Left cardiac atrium (tissue), 4 donors: ENCODE measurements around the gene IQCK. TPM values are rescaled to one million over a fixed set of nuclear protein-coding genes. Genes with fewer than 3 reads are reported as not detected.
A peak's percentile ranks its signal among the peaks of the same experiment; 100 is the strongest.
"Not testable (repeated sequence)": the region's sequence is repeated elsewhere in the genome, so short reads cannot be mapped to it uniquely, and the experiment has no call there.

Experiments
- ATAC-seq, 2 donors: fragments of 200-7000 bp; cut with Tn5 transposase; one replicate each; pipeline ENCODE4 v1.9.1; 2020; ENCODE audit warnings: mild to moderate bottlenecking in 2 of 2, moderate library complexity in 2 of 2
- DNase-seq: peaks from one replicate; pipeline ENCODE4 v3.0.0-alpha.2; 2020
- intact Hi-C, 2 donors: fragments of 100-400 bp; cut with DNase I; formaldehyde crosslinking; loops; one replicate each; pipeline versions ENCODE4 v1.14.1 to v1.15.1; 2022 to 2023
- total RNA-seq, 2 donors: library from RNA; stranded (reverse); fragmentation: NEBNext Ultra II Directional; extraction: Animal tissue kit (Norgen Biotek cat#: 25700); gene quantifications; one replicate each; pipeline ENCODE4 v1.2.1, GENCODE V29; 2021
- donor health status: DM: no; HTN: yes; CAD: no.
- donor health status: DM: no; HTN: yes; CAD: no; lungs with severe emphysema.
- donor health status: DM: yes; HTN: yes; CAD: no.
- donor health status: Dilated cardiomyopathy.

The IQCK gene
- total RNA-seq, 2 donors from 2014 or later, result 4.3 to 6.6 TPM

DNA sequence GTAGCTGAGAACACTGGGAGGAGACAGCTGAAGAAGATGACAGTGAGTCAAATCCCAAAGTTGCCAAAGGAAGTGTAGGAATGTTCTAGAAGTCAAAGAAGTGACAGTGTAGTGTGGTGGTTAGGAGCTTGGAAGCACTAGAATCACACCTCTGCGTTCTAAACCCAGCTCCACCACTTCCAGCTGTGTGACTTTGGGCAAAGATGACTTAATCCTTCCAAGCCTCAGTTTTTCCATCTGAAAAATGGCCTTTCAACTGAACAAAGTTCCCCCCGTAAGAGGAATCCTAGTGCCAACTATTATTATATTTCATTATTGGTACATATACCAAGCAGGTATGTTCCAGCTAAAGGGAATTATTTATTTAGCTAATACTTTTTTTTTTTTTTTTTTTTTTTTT is 56.0 kb downstream of the IQCK start:
- intact Hi-C loops, result no loop called here
- DNase-seq, result no peak
- ATAC-seq, result no peak

DNA sequence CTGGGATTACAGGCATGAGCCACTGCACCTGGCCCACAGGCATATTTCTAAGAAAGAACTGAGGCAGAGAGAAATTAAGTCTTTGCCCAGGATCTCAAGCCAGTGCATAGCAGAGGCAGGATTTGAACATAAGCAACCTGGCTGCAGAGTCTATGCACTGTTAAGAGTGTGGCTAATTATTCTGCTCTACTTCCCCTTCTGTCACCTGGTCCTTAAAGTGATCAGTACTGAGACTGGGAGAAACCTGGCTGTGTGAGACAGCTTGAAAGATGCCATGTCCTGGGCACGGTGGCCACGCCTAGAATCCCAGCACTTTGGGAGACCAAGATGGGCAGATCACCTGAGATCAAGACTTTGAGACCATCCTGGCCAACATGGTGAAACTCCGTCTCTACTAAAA is 58.1 kb downstream of the IQCK start:
- no peak for DNase-seq
- intact Hi-C loops, result no loop called here
- no peak for ATAC-seq

- ATAC-seq (no peak), DNase-seq (no peak)
- intact Hi-C loops, result no loop called here
Measured at GRCh38 chr16:19776565-19776964, 58.5 kb downstream of the IQCK start.

- DNase-seq (no peak), ATAC-seq (no peak)
- intact Hi-C loops, result no loop called here
Measured at GRCh38 chr16:19780321-19780720, 62.2 kb downstream of the IQCK start.

GRCh38 chr16:19781226-19781625 is 63.2 kb downstream of the IQCK start:
- intact Hi-C loops, result no loop called here
- DNase-seq (no peak), ATAC-seq (no peak)

DNA sequence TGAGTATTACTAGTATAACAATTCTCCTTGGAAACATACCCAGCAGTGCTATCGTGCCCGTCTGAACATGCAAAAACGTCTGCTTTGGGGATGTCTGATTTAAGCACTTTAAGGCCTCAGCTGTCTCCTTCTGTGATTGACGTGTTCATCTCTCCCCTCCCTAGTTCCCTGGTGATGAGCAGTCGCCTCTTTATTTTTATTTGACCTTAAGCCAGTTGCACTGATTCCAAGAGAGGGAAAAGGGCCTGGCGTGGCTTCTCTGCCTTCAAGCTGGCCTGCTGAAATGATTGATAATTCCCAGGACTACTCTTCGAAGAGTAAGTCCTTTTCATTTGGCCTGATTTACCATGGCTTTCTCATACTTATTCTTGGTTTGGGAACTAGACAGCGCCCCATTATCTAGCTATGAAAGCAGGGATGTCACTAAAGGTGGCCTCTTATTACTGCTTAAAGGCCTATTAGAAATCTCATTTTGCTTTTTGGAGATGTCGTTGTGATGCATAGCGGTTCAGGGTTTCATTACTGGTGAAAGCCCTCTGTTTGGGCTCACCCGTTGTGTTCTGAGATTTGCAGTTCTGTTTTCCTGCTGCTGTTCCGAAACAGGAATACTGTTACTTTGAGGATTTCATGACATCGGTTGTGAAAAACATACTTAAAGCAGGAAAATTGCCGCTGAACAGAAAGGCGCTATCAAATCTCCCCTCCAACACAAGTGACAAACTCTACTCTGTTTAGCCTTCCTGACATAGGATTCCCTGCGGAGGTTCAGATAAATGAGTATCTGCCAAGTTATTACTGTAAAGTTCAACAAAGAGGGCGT is 65.5 kb downstream of the IQCK start:
- no peak for DNase-seq
- intact Hi-C loops, result no loop called here
- peak; percentile 53 to 88 for ATAC-seq

DNA sequence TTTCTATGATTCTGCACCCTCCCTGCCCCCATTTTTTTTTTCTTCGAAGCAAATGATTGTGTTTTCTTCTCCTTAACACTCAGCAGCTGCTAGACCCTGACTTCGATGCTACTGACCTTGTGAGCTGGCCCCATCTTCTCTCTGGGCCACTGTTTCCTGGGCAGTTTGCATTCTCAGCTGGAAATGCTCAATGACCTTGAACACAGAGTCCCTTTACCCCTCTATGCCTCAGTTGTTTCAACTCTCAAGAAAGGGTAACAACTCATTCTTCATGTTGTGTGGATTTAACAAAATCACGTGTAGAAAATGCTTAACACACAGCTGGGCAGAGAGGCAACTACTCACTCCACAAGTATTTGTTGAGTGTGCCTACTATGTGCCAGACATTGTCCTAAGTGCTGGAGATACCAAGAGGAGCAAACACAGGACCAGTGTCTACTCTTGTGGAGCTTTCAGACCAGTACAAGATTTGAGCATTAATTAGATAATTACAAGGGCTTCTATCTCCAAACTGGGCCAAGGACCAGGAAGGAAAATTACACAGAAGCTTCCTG is 66.2 kb downstream of the IQCK start:
- intact Hi-C loops, result no loop called here
- no peak for DNase-seq
- no peak for ATAC-seq

DNA sequence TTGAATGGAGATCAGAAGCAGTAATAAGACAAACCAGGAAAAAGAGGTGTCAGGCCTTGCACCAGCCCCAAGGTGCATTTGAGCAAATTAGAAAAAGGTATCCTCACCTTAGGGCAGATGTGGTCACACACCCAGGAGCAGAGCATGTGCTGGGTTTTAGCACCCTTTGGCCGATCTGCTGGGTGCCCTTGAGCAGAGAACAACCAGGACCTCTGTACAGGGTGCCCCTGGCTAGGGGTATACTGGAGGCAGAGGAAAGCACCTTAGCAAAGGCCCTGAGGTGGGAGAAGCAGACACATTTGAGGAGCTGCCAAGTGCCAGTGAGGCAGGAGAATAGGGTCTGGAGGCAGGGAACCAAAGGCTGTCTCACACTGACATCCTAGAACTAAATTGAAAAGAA is 67.0 kb downstream of the IQCK start:
- DNase-seq (no peak), ATAC-seq (no peak)
- intact Hi-C loops, result no loop called here

DNA sequence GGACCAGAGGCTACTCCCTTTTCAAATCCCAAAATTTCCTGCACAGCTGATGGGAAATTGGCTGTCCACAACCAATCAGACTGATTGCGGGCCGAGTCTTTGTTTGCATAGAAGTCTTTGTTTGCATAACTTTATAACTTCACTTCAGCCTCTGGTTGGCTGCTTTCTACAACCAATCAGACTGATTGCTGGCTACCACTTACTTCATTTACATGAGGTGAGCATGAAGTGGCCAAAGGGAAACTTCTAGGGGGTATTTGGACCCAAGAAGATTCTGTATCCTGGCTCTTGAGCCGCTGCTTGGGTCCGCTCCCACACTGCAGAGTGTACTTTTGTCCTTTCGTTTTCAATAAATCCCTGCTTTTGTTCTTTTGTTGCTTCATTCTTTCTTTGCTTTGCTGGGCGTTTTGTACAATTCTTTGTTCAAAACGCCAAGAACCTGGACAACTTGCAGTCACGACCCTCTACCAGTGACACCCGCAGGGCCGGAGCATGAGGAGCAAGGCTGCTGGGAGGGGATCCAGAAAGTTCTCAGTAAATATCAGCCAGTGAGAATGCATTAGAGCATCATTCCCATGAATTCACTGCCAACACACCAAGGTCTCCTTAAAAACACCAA is 67.5 kb downstream of the IQCK start:
- ATAC-seq (no peak), DNase-seq (no peak)
- intact Hi-C loops, result no loop called here

DNA sequence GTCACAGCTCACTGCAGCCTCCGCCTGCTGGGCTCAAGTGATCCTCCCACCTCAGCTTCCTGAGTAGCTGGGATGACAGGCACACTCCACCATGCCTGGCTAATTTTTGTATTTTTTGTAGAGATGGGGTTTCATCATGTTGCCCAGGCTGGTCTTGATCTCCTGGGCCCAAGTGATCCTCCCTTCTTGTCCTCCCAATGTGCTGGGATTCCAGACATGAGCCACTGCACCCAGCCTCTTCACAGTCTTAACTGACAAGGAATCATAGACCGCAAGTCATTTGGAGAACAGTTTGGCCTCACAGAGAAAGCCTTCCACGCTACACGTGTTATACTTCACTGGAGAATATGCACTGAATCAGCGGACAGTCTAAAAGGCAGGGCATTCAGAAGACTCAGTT is 83.3 kb downstream of the IQCK start:
- ATAC-seq, DNase-seq, intact Hi-C loops: not testable (repeated sequence)

GRCh38 chr16:19801824-19802223 is 83.8 kb downstream of the IQCK start:
- DNase-seq, ATAC-seq, intact Hi-C loops: not testable (repeated sequence)

GRCh38 chr16:19802612-19803011 is 84.5 kb downstream of the IQCK start:
- no peak for ATAC-seq
- intact Hi-C loops, result no loop called here
- DNase-seq, result no peak

DNA sequence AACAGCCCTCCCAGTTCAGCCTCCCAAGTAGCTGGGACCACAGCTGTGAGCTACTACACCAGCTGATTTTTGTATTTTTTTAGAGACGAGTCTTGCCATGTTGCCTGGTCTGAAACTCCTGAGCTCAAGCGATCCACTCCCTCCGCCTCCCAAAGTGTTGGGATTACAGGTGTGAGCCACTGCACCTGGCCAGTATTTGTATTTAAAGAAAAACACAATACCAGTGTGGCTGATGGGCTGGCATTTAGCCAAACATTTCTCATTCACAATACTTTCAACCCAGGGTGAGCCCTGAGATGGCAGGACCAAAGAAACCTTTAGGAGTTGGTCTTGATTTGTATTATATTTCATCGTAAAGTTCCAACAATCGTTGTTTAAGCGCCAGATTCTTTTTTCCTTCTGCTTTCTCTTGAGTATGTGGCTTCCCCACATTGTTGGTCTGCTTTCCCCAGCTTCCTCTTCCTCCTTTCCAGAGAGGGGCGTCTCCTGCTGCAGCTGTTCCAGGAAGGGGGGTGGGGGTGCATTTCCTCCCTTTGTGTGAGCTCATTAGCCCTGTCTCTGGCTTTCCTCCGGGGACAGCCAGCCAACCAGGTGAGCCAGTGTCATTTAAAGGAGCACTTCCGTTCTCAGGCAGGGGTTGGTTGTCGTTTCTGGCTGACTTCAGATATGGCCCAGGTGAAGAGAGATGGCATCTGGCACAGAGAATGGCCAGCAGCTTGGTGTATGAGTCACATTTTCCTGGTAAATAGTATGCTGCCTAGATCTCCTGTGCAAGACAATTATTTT is 86.7 kb downstream of the IQCK start:
- intact Hi-C loops, result no loop called here
- peak; percentile 73 for ATAC-seq
- peak; percentile 75 for DNase-seq

DNA sequence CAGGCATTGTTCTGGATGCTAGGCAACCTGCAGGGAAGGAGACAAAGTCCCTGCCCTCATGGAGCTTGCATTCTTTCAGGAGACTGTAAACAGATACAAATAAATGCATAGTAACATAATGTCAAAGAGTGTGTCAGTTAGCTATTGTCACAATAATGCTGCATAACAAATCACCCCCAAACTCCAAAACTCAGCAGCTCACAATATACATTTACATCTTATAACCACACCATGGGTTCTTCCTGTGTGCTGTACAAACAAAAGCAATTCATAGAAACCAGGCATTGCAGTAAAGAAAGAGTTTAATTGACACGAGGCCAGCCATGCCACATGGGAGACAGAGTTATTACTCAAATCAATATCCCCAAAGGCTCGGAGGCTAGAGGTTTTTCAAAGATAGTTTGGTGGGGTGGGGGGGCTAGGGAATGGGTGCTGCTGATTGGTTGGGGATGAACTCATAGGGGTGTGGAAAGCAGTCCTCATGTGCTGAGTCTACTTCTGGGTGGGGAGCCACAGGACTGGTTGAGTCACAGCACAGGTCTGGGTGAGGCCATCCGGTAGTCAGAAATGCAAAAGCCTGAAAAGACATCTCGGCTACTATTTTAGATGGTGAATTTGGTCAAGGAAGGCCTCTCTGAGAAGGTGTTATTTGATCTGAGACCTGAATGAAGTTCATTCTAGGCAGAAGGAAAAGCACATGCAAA is 87.5 kb downstream of the IQCK start:
- ATAC-seq (no peak), DNase-seq (no peak)
- intact Hi-C loops, result no loop called here

GRCh38 chr16:19808061-19808641 is 90.1 kb downstream of the IQCK start:
- peak; percentile 43 to 58 for ATAC-seq
- DNase-seq, result no peak
- intact Hi-C loops, result no loop called here

DNA sequence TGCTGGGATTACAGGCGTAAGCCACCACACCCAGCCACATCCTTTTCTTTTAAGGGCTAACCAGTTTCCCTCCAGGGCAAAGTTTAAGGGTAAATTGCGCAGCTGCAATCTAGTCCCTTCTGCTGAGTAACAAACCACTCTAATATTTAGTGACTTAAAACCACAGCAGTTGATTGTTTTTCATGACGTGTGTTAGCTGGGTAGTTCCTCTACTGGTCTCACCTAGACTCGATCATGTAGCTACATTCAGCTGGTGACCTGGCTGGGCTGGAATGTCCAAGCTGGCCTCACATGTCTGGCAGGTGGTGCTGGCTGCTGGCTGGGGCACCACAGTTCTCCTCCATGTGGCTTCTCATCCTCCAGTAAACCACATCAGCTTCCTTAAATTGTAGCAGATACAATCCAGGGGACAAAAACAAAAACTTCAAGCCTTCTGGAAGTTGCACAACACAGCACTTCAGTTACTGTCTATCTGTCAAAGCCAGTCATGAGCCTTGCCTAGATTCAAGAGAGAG is 91.1 kb downstream of the IQCK start:
- no peak for DNase-seq
- intact Hi-C loops, result no loop called here
- peak in 1 of 2 donors; percentile 17 for ATAC-seq

DNA sequence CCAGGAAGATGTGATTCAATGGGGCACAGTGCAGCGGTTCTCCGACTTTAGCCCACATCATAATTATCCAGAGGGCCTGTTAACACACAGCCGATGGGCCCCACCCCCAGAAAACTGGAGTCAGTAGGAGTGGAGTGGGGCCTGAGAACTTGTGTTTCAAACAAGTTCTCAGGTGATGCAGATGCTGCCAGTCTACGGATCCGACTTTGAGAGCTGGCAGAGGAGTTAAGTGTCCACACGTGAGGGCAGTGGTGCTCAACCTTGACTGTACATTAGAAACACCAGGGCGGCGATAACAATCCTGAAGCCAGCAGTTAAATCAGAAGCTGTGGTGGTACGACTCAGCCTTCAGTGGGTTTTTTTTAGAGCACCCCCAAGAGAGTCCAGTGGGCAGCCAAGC is 91.6 kb downstream of the IQCK start:
- no peak for DNase-seq
- intact Hi-C loops, result no loop called here

GRCh38 chr16:19810817-19811731 is 93.0 kb downstream of the IQCK start:
- ATAC-seq (peak in 1 of 2 donors; percentile 70), DNase-seq (no peak)
- intact Hi-C loops, result no loop called here

More for the DNA sequence above, 91.6 kb downstream of the IQCK start:
- no peak for ATAC-seq
